PFSK-1 (cell line): ENCODE data around the gene PGF.

Experiments used
- FOXP2 ChIP-seq: optimal IDR thresholded peaks from 2 replicates; pipeline ENCODE3; 2011; ENCODE audit warnings: borderline replicate concordance, control low read depth, inconsistent platforms; ENCODE audit not compliant: insufficient read depth; ENCODE audit errors: extremely low read length, extremely low read depth
- POLR2AphosphoS5 ChIP-seq: IDR thresholded peaks from 2 replicates; pipeline ENCODE4 v1.6.1; 2012; ENCODE audit warnings: low read depth, mild to moderate bottlenecking, control low read depth, low read length, moderate library complexity
- REST ChIP-seq, 2 experiments: IDR thresholded peaks; 2 replicates each; pipeline versions ENCODE4 v1.6.1 to v1.8.0; 2011 to 2012; ENCODE audit warnings: low read depth in 2 of 2, low read length in 2 of 2, control low read depth in 1 of 2, inconsistent platforms in 1 of 2, mild to moderate bottlenecking in 1 of 2, moderate library complexity in 1 of 2; ENCODE audit not compliant: insufficient read depth in 1 of 2
- SIN3A ChIP-seq: IDR thresholded peaks from 2 replicates; pipeline ENCODE4 v1.6.1; 2012; ENCODE audit warnings: mild to moderate bottlenecking, low read length, moderate library complexity, borderline replicate concordance; ENCODE audit not compliant: insufficient read depth
- TAF1 ChIP-seq: IDR thresholded peaks from 2 replicates; pipeline ENCODE4 v1.6.1; 2012; ENCODE audit warnings: low read length, control low read depth, borderline replicate concordance; ENCODE audit not compliant: insufficient read depth

Gene PGF

GRCh38 chr14:74978416-74978947 lies 23.1 kb upstream of the PGF start:
- TF ChIP-seq POLR2AphosphoS5 (no peak), SIN3A (no peak), TAF1 (no peak), FOXP2 (no peak), REST (IDR thresholded peaks at IDR 0.05; ENCODE audit: insufficient read depth in 1 of 2, low read depth in 2 of 2, low read length in 2 of 2) (no peak)

GRCh38 chr14:74977901-74978385 lies 22.5 kb upstream of the PGF start:
- no peak for TF ChIP-seq TAF1
- TF ChIP-seq FOXP2 = no peak
- TF ChIP-seq REST (IDR thresholded peaks at IDR 0.05; ENCODE audit: insufficient read depth in 1 of 2, low read depth in 2 of 2, low read length in 2 of 2) = no peak
- no peak for TF ChIP-seq POLR2AphosphoS5
- TF ChIP-seq SIN3A = no peak

GRCh38 chr14:74977164-74977900 lies 21.9 kb upstream of the PGF start:
- TF ChIP-seq FOXP2 (no peak), POLR2AphosphoS5 (no peak), REST (IDR thresholded peaks at IDR 0.05; ENCODE audit: insufficient read depth in 1 of 2, low read depth in 2 of 2, low read length in 2 of 2) (no peak), TAF1 (no peak), SIN3A (no peak)

- TF ChIP-seq POLR2AphosphoS5 (no peak), FOXP2 (no peak), SIN3A (no peak), REST (IDR thresholded peaks at IDR 0.05; ENCODE audit: insufficient read depth in 1 of 2, low read depth in 2 of 2, low read length in 2 of 2) (no peak), TAF1 (no peak)
Observed at GRCh38 chr14:74976264-74977113, 21.1 kb upstream of the PGF start.
